Calu3 (cell line): ENCODE measurements around the gene SLC39A9. TPM values are rescaled to one million over a fixed set of nuclear protein-coding genes. Genes with fewer than 3 reads are reported as not detected.

Source experiments
- BruUV-seq: library from RNA; stranded (reverse); fragments of 400-500 nt; replicated peaks from 2 replicates; lab custom pipeline; 2021; lab: Mats Ljungman, UMichigan
- CTCF ChIA-PET: fragments of 300-600 bp; sonication (Branson Sonifier 250); formaldehyde crosslinking; loops from one replicate; lab custom pipeline; 2022; ENCODE audit warnings: antibody characterized with exemption; lab: Charles Lee
- DNase-seq: peaks from one replicate; pipeline ENCODE4 v3.0.0; 2022
- H3K27ac Mint-ChIP-seq: one replicate; pipeline ENCODE4 v1.8.0; 2022; ENCODE audit warnings: mixed read lengths; ENCODE audit not compliant: unreplicated experiment
- H3K27me3 Mint-ChIP-seq: one replicate; pipeline ENCODE4 v1.8.0; 2022; ENCODE audit warnings: mixed read lengths; ENCODE audit not compliant: unreplicated experiment
- H3K36me3 Mint-ChIP-seq: one replicate; pipeline ENCODE4 v1.8.0; 2022; ENCODE audit warnings: mild to moderate bottlenecking, moderate library complexity, mixed read lengths; ENCODE audit not compliant: insufficient read depth, unreplicated experiment
- H3K4me1 Mint-ChIP-seq: one replicate; pipeline ENCODE4 v1.8.0; 2022; ENCODE audit warnings: mild to moderate bottlenecking, low read depth, mixed read lengths; ENCODE audit not compliant: unreplicated experiment
- H3K4me3 Mint-ChIP-seq: one replicate; pipeline ENCODE4 v1.8.0; 2022; ENCODE audit warnings: mild to moderate bottlenecking, low read depth, moderate library complexity, mixed read lengths; ENCODE audit not compliant: unreplicated experiment
- H3K9me3 Mint-ChIP-seq: one replicate; pipeline ENCODE4 v1.8.0; 2022; ENCODE audit warnings: low read depth, mixed read lengths; ENCODE audit not compliant: unreplicated experiment
- intact Hi-C: fragments of 100-400 bp; cut with micrococcal nuclease; formaldehyde crosslinking; loops from one replicate; pipeline ENCODE4 v1.10.0; 2022; ENCODE audit not compliant: unreplicated experiment
- total RNA-seq: library from RNA; stranded (reverse); gene quantifications from 2 replicates; pipeline ENCODE4 v1.2.3, GENCODE V29; 2022
- TF ChIP-seq, protein P1 (sequence below): fragments of 200-600 bp; IDR thresholded peaks from one replicate; pipeline ENCODE4 v1.8.0; 2022; ENCODE audit warnings: antibody characterized with exemption; ENCODE audit not compliant: unreplicated experiment

SLC39A9 gene
- total RNA-seq, 1 experiment from 2014 or later: 94.7 TPM

- no peak for DNase-seq
- no peaks in the 10 kb centered on the region for H3K4me1 Mint-ChIP-seq
- BruUV-seq: no TSS peak
- H3K27me3 Mint-ChIP-seq: peaks cover 24% of the 10 kb centered on the region
- no peaks in the 10 kb centered on the region for H3K9me3 Mint-ChIP-seq
- CTCF ChIA-PET: no interaction called here
- TF ChIP-seq, protein P1, sequence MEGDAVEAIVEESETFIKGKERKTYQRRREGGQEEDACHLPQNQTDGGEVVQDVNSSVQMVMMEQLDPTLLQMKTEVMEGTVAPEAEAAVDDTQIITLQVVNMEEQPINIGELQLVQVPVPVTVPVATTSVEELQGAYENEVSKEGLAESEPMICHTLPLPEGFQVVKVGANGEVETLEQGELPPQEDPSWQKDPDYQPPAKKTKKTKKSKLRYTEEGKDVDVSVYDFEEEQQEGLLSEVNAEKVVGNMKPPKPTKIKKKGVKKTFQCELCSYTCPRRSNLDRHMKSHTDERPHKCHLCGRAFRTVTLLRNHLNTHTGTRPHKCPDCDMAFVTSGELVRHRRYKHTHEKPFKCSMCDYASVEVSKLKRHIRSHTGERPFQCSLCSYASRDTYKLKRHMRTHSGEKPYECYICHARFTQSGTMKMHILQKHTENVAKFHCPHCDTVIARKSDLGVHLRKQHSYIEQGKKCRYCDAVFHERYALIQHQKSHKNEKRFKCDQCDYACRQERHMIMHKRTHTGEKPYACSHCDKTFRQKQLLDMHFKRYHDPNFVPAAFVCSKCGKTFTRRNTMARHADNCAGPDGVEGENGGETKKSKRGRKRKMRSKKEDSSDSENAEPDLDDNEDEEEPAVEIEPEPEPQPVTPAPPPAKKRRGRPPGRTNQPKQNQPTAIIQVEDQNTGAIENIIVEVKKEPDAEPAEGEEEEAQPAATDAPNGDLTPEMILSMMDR: no peak
- intact Hi-C loops: no loop called here
- no peaks in the 10 kb centered on the region for H3K36me3 Mint-ChIP-seq
- no peak overlapping the region for H3K27ac Mint-ChIP-seq
- no peak overlapping the region for H3K4me3 Mint-ChIP-seq
Observed at GRCh38 chr14:69351385-69351784, 47.1 kb upstream of the SLC39A9 start.

GRCh38 chr14:69351911-69352310 is 46.6 kb upstream of the SLC39A9 start:
- intact Hi-C loops: no loop called here
- CTCF ChIA-PET: no interaction called here
- TF ChIP-seq, protein P1: no peak
- Mint-ChIP-seq H3K4me1 (no peaks in the 10 kb centered on the region), H3K4me3 (no peak overlapping the region), H3K27me3 (peaks cover 24% of the 10 kb centered on the region), H3K27ac (no peak overlapping the region), H3K9me3 (no peaks in the 10 kb centered on the region), H3K36me3 (no peaks in the 10 kb centered on the region)
- no peak for DNase-seq
- no TSS peak for BruUV-seq

DNA sequence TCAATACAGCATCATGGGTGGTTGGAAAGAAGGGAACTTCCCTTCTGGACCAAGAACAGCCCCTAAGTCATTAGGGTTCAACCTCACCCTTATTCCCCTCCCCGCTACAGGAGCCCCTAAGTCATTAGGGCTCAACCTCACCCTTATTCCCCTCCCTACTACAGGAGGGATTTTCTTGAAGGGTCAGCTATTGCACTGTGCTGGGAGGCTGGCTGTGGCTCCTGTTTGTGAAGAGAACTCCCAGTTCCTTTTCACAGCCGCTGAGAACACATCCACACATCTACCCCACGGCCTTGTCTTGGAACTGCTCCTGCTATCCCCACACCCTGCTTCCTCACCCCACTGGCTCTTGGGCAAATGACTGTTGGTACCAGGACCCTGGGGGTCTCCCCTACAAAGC is 45.3 kb upstream of the SLC39A9 start:
- intact Hi-C loops: no loop called here
- Mint-ChIP-seq H3K4me3 (no peak overlapping the region), H3K27me3 (peaks cover 30% of the 10 kb centered on the region), H3K27ac (no peak overlapping the region), H3K9me3 (no peaks in the 10 kb centered on the region), H3K4me1 (no peaks in the 10 kb centered on the region), H3K36me3 (no peaks in the 10 kb centered on the region)
- no peak for DNase-seq
- CTCF ChIA-PET: no interaction called here
- TF ChIP-seq, protein P1: no peak
- no TSS peak for BruUV-seq

DNA sequence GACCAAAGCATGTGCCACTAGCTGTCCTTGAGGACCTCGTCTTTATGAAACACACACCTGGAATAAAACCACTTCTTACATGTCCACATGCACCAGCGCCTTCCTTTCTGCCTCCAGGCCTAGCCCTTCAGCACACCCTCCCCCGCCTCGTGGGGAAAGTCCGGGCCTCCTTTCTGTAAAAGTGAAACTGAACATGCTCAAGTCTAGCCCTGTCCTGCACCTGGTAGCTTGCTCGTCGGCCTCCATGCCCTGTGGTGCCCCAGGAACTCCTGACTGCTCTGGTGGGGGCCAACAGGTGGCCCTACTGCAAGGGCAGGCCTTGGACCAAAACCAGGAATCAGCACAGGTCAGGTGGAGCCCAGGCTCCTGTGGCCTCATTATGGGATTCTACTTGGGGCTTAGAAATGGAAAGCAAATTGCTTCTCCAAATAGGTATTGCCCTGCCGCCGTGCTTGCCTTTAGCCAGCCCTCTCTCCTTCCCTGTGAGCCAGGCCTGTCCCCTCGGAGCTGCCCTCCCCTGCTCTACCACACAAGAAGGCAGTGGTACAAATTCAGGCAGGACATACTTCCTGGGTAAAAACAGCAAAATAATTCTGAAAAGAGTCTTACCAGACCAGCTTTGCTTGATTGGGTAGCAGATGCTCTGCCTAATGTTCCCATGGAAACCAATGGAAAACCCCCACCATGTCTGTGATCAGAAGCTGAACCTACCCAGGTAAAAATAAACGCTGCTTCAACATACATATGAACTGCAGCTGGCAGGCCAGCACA is 43.9 kb upstream of the SLC39A9 start:
- H3K36me3 Mint-ChIP-seq: no peaks in the 10 kb centered on the region
- peaks cover 44% of the 10 kb centered on the region for H3K27me3 Mint-ChIP-seq
- intact Hi-C loops: no loop called here
- no peaks in the 10 kb centered on the region for H3K9me3 Mint-ChIP-seq
- no TSS peak for BruUV-seq
- TF ChIP-seq, protein P1: no peak
- no peaks in the 10 kb centered on the region for H3K4me1 Mint-ChIP-seq
- H3K4me3 Mint-ChIP-seq: no peak overlapping the region
- CTCF ChIA-PET: no interaction called here
- no peak overlapping the region for H3K27ac Mint-ChIP-seq
- DNase-seq: peak; percentile 13
